ENCODE measurements around the gene DCANP1.

The DCANP1 gene

GRCh38 chr5:135399794-135400542, 47.2 kb downstream of the DCANP1 start:
- no peak for TF ChIP-seq CTCF (IDR thresholded peaks at IDR 0.05; ENCODE audit: low read depth, low read length, missing control alignments)
- no peak for DNase-seq (ENCODE audit: extremely low read depth, low read depth)
- peak overlapping the region; percentile 83 for H3K4me3 ChIP-seq (replicated peaks; ENCODE audit: low read depth, low read length)

GRCh38 chr5:135398855-135399793, 48.0 kb downstream of the DCANP1 start, which contains the start of gene MACROH2A1:
Gene MACROH2A1, minus strand, starts transcription at chr5:135399231. Its CDS starts 10,138 bp downstream, at chr5:135389093.
- DNase-seq (ENCODE audit: extremely low read depth, low read depth) = no peak
- peak within 1 kb of the TSS; percentile 83 for H3K4me3 ChIP-seq (replicated peaks; ENCODE audit: low read depth, low read length)
- no peak for TF ChIP-seq CTCF (IDR thresholded peaks at IDR 0.05; ENCODE audit: low read depth, low read length, missing control alignments)

- H3K4me3 ChIP-seq (replicated peaks; ENCODE audit: low read depth, low read length) = peak overlapping the region; percentile 83
- no peak for TF ChIP-seq CTCF (IDR thresholded peaks at IDR 0.05; ENCODE audit: low read depth, low read length, missing control alignments)
- no peak for DNase-seq (ENCODE audit: extremely low read depth, low read depth)
These were observed 48.8 kb downstream of the DCANP1 start for GRCh38 chr5:135398160-135398854.

- DNase-seq (ENCODE audit: extremely low read depth, low read depth) = no peak
- H3K4me3 ChIP-seq (replicated peaks; ENCODE audit: low read depth, low read length) = peak overlapping the region; percentile 83
- no peak for TF ChIP-seq CTCF (IDR thresholded peaks at IDR 0.05; ENCODE audit: low read depth, low read length, missing control alignments)
These were observed 50.1 kb downstream of the DCANP1 start for GRCh38 chr5:135397084-135397483.

- no peak for TF ChIP-seq CTCF (IDR thresholded peaks at IDR 0.05; ENCODE audit: low read depth, low read length, missing control alignments)
- DNase-seq (ENCODE audit: extremely low read depth, low read depth) = no peak
- no peak overlapping the region for H3K4me3 ChIP-seq (replicated peaks; ENCODE audit: low read depth, low read length)
These were observed 50.6 kb downstream of the DCANP1 start for GRCh38 chr5:135396459-135397055.

- H3K4me3 ChIP-seq (replicated peaks; ENCODE audit: low read depth, low read length) = no peak overlapping the region
- DNase-seq (ENCODE audit: extremely low read depth, low read depth) = no peak
- TF ChIP-seq CTCF (IDR thresholded peaks at IDR 0.05; ENCODE audit: low read depth, low read length, missing control alignments) = no peak
These were observed 51.3 kb downstream of the DCANP1 start for GRCh38 chr5:135395866-135396265.

Measured in HFF-Myc (cell line).